ENCODE data around the gene TCP10L. TPM values are rescaled to one million over a fixed set of nuclear protein-coding genes. Genes with fewer than 3 reads are reported as not detected.
A peak's percentile ranks its signal among the peaks of the same experiment; 100 is the strongest.
"Not testable (repeated sequence)": the region's sequence is repeated elsewhere in the genome, so short reads cannot be mapped to it uniquely, and the experiment has no call there.

Gene TCP10L
- total and polyA plus RNA-seq, 5 donors: 1.4 to 3.4 (median 1.9) TPM

DNA sequence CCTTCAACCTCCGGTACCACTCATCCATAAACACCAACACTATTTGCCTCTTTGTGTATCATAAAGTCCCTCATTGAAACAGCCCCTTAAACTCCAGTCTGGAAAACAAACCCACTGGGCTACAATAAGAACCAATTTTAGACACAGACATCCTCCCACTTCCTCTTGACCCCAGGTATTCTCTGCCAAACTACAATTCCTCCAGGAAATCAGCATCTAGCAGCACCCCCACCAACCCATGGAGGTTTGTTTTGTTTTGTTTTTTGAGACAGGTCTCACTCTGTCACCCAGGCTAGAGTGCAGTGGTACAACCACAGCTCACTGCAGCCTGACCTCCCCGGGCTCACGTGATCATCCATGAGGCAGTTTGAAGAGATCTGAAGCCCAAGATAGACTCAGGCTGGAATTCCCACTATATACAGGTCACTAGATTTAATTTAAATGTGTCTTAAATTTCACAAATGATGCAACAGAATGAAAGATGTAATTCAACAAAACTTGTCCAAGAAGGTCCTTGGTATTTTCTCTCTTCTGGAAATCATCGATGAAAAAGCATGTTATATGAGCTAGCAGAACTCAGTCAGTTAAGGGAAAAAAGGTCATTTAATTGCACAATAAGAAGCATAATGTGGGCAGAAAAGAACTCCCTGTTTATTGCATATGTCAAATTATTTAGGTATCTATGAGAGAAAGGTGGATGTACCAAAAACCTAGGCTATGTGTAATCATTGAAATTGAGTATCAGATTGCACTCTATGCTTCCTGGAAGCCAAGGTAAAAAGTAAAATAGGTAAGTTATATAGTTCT, 30.3 kb downstream of the TCP10L start:
- no peak for ATAC-seq
- Histone ChIP-seq H3K4me1 (ENCODE audit: control insufficient read depth, insufficient read depth, low read length) (no peaks in the 10 kb centered on the region), H3K9me3 (ENCODE audit: control insufficient read depth, low read length) (no peaks in the 10 kb centered on the region), H3K27ac (ENCODE audit: low read length) (no peak overlapping the region), H3K4me3 (ENCODE audit: low read length) (no peak overlapping the region), H3K27me3 (ENCODE audit: control insufficient read depth, insufficient read depth) (no peaks in the 10 kb centered on the region)
- WGBS: 76% methylated on average over 4 of the region's 4 CpGs
- intact Hi-C loops (cut with DNase I): no loop called here
- no peak for DNase-seq

GRCh38 chr21:32549886-32550285, 35.4 kb downstream of the TCP10L start:
- H3K4me3 ChIP-seq (ENCODE audit: low read length): no peak overlapping the region
- no peaks in the 10 kb centered on the region for H3K4me1 ChIP-seq (ENCODE audit: control insufficient read depth, insufficient read depth, low read length)
- WGBS: 87% methylated on average over 3 of the region's 3 CpGs
- H3K27ac ChIP-seq (ENCODE audit: low read length): no peak overlapping the region
- intact Hi-C loops (cut with DNase I): no loop called here
- DNase-seq (no peak), ATAC-seq (no peak)
- H3K9me3 ChIP-seq (ENCODE audit: control insufficient read depth, low read length): no peaks in the 10 kb centered on the region
- H3K27me3 ChIP-seq (ENCODE audit: control insufficient read depth, insufficient read depth): no peaks in the 10 kb centered on the region

GRCh38 chr21:32549440-32549839, 35.9 kb downstream of the TCP10L start:
- DNase-seq (no peak), ATAC-seq (peak in 1 of 2 donors; percentile 35)
- WGBS: 30% methylated on average over 1 of the region's 1 CpG

GRCh38 chr21:32548978-32549377, 36.3 kb downstream of the TCP10L start:
- Histone ChIP-seq H3K9me3 (ENCODE audit: control insufficient read depth, low read length) (no peaks in the 10 kb centered on the region), H3K27me3 (ENCODE audit: control insufficient read depth, insufficient read depth) (no peaks in the 10 kb centered on the region), H3K27ac (ENCODE audit: low read length) (no peak overlapping the region), H3K4me1 (ENCODE audit: control insufficient read depth, insufficient read depth, low read length) (no peaks in the 10 kb centered on the region), H3K4me3 (ENCODE audit: low read length) (no peak overlapping the region)
- 55% methylated on average over 8 of the region's 8 CpGs for WGBS
- DNase-seq (no peak), ATAC-seq (peak in 1 of 2 donors; percentile 49)
- intact Hi-C loops (cut with DNase I): no loop called here

More at GRCh38 chr21:32549440-32549839, 35.9 kb downstream of the TCP10L start:
- Histone ChIP-seq H3K27me3 (ENCODE audit: control insufficient read depth, insufficient read depth) (no peaks in the 10 kb centered on the region), H3K9me3 (ENCODE audit: control insufficient read depth, low read length) (no peaks in the 10 kb centered on the region), H3K4me1 (ENCODE audit: control insufficient read depth, insufficient read depth, low read length) (no peaks in the 10 kb centered on the region), H3K4me3 (ENCODE audit: low read length) (no peak overlapping the region), H3K27ac (ENCODE audit: low read length) (no peak overlapping the region)
- intact Hi-C loops (cut with DNase I): no loop called here

DNA sequence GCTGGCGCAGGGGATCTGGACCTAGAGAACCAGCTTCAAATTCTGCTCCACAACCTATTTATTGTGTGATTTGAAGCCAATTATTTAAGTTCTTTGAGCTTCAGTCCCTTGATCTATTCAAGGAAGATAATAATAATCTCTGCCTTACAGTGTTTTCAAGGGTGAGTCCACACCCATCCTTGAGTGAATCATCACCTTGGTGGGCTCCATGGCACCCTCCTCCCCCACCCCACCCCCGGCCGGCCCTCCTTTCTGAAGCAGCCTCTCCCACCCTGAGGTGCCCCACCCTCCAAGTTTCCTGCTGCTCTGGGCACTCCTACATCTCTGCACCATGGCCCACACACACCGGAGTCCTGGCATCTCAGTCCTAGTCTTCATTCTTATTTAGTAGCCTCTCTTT, 38.3 kb downstream of the TCP10L start:
- Histone ChIP-seq H3K4me3 (ENCODE audit: low read length) (no peak overlapping the region), H3K27ac (ENCODE audit: low read length) (no peak overlapping the region), H3K27me3 (ENCODE audit: control insufficient read depth, insufficient read depth) (no peaks in the 10 kb centered on the region), H3K4me1 (ENCODE audit: control insufficient read depth, insufficient read depth, low read length) (no peaks in the 10 kb centered on the region), H3K9me3 (ENCODE audit: control insufficient read depth, low read length) (no peaks in the 10 kb centered on the region)
- peak in 1 of 2 donors; percentile 72 for ATAC-seq
- intact Hi-C loops (cut with DNase I): no loop called here
- WGBS: 89% methylated on average over 4 of the region's 4 CpGs
- no peak for DNase-seq

- DNase-seq: no peak
- Histone ChIP-seq H3K27ac (ENCODE audit: low read length) (no peak overlapping the region), H3K4me3 (ENCODE audit: low read length) (no peak overlapping the region), H3K9me3 (ENCODE audit: control insufficient read depth, low read length) (no peaks in the 10 kb centered on the region), H3K27me3 (ENCODE audit: control insufficient read depth, insufficient read depth) (no peaks in the 10 kb centered on the region), H3K4me1 (ENCODE audit: control insufficient read depth, insufficient read depth, low read length) (no peaks in the 10 kb centered on the region)
- ATAC-seq: no peak
- intact Hi-C loops (cut with DNase I): no loop called here
- 82% methylated on average over 6 of the region's 6 CpGs for WGBS
Measured at GRCh38 chr21:32545948-32546441, 39.3 kb downstream of the TCP10L start.

- ATAC-seq (no peak), DNase-seq (no peak)
- H3K27ac ChIP-seq (ENCODE audit: low read length): no peak overlapping the region
- intact Hi-C loops (cut with DNase I): no loop called here
- WGBS: 84% methylated on average over 4 of the region's 4 CpGs
- H3K9me3 ChIP-seq (ENCODE audit: control insufficient read depth, low read length): no peaks in the 10 kb centered on the region
- H3K4me1 ChIP-seq (ENCODE audit: control insufficient read depth, insufficient read depth, low read length): no peaks in the 10 kb centered on the region
- H3K27me3 ChIP-seq (ENCODE audit: control insufficient read depth, insufficient read depth): no peaks in the 10 kb centered on the region
- no peak overlapping the region for H3K4me3 ChIP-seq (ENCODE audit: low read length)
Measured at GRCh38 chr21:32544697-32545096, 40.6 kb downstream of the TCP10L start.

DNA sequence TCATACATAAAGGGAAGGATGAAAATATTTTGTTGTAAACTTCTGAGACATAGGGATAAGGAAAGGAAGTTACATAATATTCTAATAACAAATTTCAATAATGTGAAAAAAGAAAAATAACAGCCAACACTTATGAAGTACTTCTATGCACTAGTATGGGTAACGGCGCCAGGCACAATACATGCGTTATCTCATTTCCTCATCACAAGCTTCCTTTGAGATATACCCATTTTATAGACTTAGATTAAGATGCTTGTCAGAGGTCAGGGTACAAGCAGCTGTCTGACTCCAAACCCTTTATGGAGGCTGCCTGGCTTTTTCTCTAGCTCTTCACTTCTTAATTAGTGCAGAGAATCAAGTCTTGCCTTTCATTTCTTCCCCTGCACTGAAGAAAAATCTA, 41.3 kb downstream of the TCP10L start:
- intact Hi-C loops (cut with DNase I): no loop called here
- DNase-seq (no peak), ATAC-seq (no peak)
- no peak overlapping the region for H3K27ac ChIP-seq (ENCODE audit: low read length)
- no peaks in the 10 kb centered on the region for H3K4me1 ChIP-seq (ENCODE audit: control insufficient read depth, insufficient read depth, low read length)
- no peaks in the 10 kb centered on the region for H3K9me3 ChIP-seq (ENCODE audit: control insufficient read depth, low read length)
- H3K27me3 ChIP-seq (ENCODE audit: control insufficient read depth, insufficient read depth): no peaks in the 10 kb centered on the region
- WGBS: 80% methylated on average over 3 of the region's 3 CpGs
- H3K4me3 ChIP-seq (ENCODE audit: low read length): no peak overlapping the region

GRCh38 chr21:32543056-32543455, 42.3 kb downstream of the TCP10L start:
- H3K27me3 ChIP-seq (ENCODE audit: control insufficient read depth, insufficient read depth); DNase-seq; H3K27ac ChIP-seq (ENCODE audit: low read length); H3K9me3 ChIP-seq (ENCODE audit: control insufficient read depth, low read length); H3K4me3 ChIP-seq (ENCODE audit: low read length); H3K4me1 ChIP-seq (ENCODE audit: control insufficient read depth, insufficient read depth, low read length); intact Hi-C loops (cut with DNase I); ATAC-seq: not testable (repeated sequence)
- WGBS: 94% methylated on average over 2 of the region's 2 CpGs

GRCh38 chr21:32539378-32539777, 45.9 kb downstream of the TCP10L start:
- DNase-seq (no peak), ATAC-seq (peak in 1 of 2 donors; percentile 29)
- Histone ChIP-seq H3K27ac (ENCODE audit: low read length) (no peak overlapping the region), H3K4me3 (ENCODE audit: low read length) (no peak overlapping the region), H3K9me3 (ENCODE audit: control insufficient read depth, low read length) (no peaks in the 10 kb centered on the region), H3K27me3 (ENCODE audit: control insufficient read depth, insufficient read depth) (no peaks in the 10 kb centered on the region), H3K4me1 (ENCODE audit: control insufficient read depth, insufficient read depth, low read length) (no peaks in the 10 kb centered on the region)
- 90% methylated on average over 6 of the region's 6 CpGs for WGBS
- intact Hi-C loops (cut with DNase I): no loop called here

GRCh38 chr21:32538147-32538792, 47.1 kb downstream of the TCP10L start:
- ATAC-seq (no peak), DNase-seq (no peak)
- Histone ChIP-seq H3K9me3 (ENCODE audit: control insufficient read depth, low read length) (no peaks in the 10 kb centered on the region), H3K27me3 (ENCODE audit: control insufficient read depth, insufficient read depth) (no peaks in the 10 kb centered on the region), H3K4me3 (ENCODE audit: low read length) (no peak overlapping the region), H3K4me1 (ENCODE audit: control insufficient read depth, insufficient read depth, low read length) (no peaks in the 10 kb centered on the region), H3K27ac (ENCODE audit: low read length) (no peak overlapping the region)
- 85% methylated on average over 11 of the region's 11 CpGs for WGBS
- intact Hi-C loops (cut with DNase I): no loop called here
